HG03066 (cell line): ENCODE results near the gene AJAP1.

Source experiments
- ATAC-seq: cut with Tn5 transposase; IDR thresholded peaks from one replicate; pipeline ENCODE4 v1.9.1; 2021; ENCODE audit warnings: low read depth; ENCODE audit not compliant: unreplicated experiment

AJAP1 gene

GRCh38 chr1:4726620-4727341 lies 72.4 kb downstream of the AJAP1 start:
- ATAC-seq = no peak

- ATAC-seq = no peak
These were observed 74.1 kb downstream of the AJAP1 start for GRCh38 chr1:4728319-4729089.

GRCh38 chr1:4729090-4729471 lies 74.7 kb downstream of the AJAP1 start:
- no peak for ATAC-seq

- ATAC-seq = no peak
These were observed 75.7 kb downstream of the AJAP1 start for GRCh38 chr1:4730078-4730477.

GRCh38 chr1:4733446-4734177 lies 79.2 kb downstream of the AJAP1 start:
- no peak for ATAC-seq

GRCh38 chr1:4734219-4734618 lies 79.8 kb downstream of the AJAP1 start:
- ATAC-seq = no peak

GRCh38 chr1:4734791-4735190 lies 80.4 kb downstream of the AJAP1 start:
- no peak for ATAC-seq

- ATAC-seq = no peak
These were observed 81.8 kb downstream of the AJAP1 start for GRCh38 chr1:4736254-4736653.

- no peak for ATAC-seq
These were observed 87.5 kb downstream of the AJAP1 start for GRCh38 chr1:4741876-4742423.

GRCh38 chr1:4743978-4744750 lies 89.8 kb downstream of the AJAP1 start:
- no peak for ATAC-seq

- no peak for ATAC-seq
These were observed 91.2 kb downstream of the AJAP1 start for GRCh38 chr1:4745560-4745959.

GRCh38 chr1:4749406-4749805 lies 95.0 kb downstream of the AJAP1 start:
- no peak for ATAC-seq

GRCh38 chr1:4750177-4750576 lies 95.8 kb downstream of the AJAP1 start:
- ATAC-seq = no peak

GRCh38 chr1:4752059-4752458 lies 97.7 kb downstream of the AJAP1 start:
- ATAC-seq = no peak

- no peak for ATAC-seq
These were observed 100.4 kb downstream of the AJAP1 start for GRCh38 chr1:4754816-4755215.

- no peak for ATAC-seq
These were observed 101.0 kb downstream of the AJAP1 start for GRCh38 chr1:4755301-4755845.

GRCh38 chr1:4755864-4756504 lies 101.6 kb downstream of the AJAP1 start:
- no peak for ATAC-seq

GRCh38 chr1:4756851-4757580 lies 102.6 kb downstream of the AJAP1 start:
- no peak for ATAC-seq

- ATAC-seq = no peak
These were observed 105.3 kb downstream of the AJAP1 start for GRCh38 chr1:4759671-4760070.
